ENCODE measurements around the gene KDM4F.

DNA sequence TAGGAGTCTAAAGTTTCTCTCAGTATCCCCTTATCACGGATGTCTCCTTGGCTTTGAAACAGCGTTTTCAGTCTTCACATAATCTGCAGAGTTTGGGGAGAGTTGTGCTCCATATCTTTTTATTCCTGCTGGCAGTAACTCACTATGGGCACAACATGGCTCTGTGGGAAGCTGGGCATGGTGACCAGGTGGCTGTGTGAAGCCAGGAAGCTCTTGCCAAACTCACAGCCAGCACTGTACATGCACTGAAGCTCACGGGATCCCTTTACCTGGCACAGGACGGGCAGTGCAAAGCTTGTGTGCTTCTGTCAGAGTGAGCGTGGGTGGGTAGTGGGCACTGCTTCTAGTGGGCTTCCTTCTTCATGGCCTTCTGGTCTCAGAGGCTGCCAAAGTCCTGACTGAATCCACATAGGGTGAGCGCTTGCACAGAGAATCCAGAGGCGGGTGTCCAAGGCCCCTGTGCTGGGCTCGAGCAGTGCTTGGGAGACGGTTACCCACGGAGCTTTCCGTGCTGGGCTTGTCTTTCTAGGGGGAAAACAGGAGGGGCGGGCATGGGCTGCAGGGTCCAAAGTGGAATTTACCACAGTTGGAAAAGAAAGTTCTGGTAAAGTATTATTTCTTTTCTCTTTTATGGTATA lies 34.9 kb upstream of the KDM4F start:
- TF ChIP-seq, protein P1, sequence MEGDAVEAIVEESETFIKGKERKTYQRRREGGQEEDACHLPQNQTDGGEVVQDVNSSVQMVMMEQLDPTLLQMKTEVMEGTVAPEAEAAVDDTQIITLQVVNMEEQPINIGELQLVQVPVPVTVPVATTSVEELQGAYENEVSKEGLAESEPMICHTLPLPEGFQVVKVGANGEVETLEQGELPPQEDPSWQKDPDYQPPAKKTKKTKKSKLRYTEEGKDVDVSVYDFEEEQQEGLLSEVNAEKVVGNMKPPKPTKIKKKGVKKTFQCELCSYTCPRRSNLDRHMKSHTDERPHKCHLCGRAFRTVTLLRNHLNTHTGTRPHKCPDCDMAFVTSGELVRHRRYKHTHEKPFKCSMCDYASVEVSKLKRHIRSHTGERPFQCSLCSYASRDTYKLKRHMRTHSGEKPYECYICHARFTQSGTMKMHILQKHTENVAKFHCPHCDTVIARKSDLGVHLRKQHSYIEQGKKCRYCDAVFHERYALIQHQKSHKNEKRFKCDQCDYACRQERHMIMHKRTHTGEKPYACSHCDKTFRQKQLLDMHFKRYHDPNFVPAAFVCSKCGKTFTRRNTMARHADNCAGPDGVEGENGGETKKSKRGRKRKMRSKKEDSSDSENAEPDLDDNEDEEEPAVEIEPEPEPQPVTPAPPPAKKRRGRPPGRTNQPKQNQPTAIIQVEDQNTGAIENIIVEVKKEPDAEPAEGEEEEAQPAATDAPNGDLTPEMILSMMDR (IDR thresholded peaks at IDR 0.05; ENCODE audit: control extremely low read depth in 1 of 3, insufficient read depth in 1 of 3, low read depth in 1 of 3, low read length in 3 of 3): no peak
- no peak for TF ChIP-seq USF2 (IDR thresholded peaks at IDR 0.05; ENCODE audit: low read length)
- no peak for TF ChIP-seq JUN (IDR thresholded peaks at IDR 0.05; ENCODE audit: low read depth, low read length)
- no peak for TF ChIP-seq POLR2A (IDR thresholded peaks at IDR 0.05; ENCODE audit: control extremely low read depth in 1 of 2, low read depth in 2 of 2, low read length in 2 of 2)
- TF ChIP-seq YY1 (IDR thresholded peaks at IDR 0.05; ENCODE audit: low read depth, low read length): no peak
- TF ChIP-seq EZH2 (IDR thresholded peaks at IDR 0.05; ENCODE audit: low read depth, low read length, severe bottlenecking): no peak
- no peak for TF ChIP-seq CEBPB (IDR thresholded peaks at IDR 0.05; ENCODE audit: low read depth, low read length)
